K562 (cell line): Measurements from ENCODE around the gene GPR42. TPM values are rescaled to one million over a fixed set of nuclear protein-coding genes. Genes with fewer than 3 reads are reported as not detected.

Source experiments
- CREB1 ChIP-seq, 2 experiments: sonication (generic) in 1 of 2; formaldehyde crosslinking in 1 of 2; IDR thresholded peaks; 2 replicates each; pipeline versions ENCODE4 v1.6.1 to v1.8.0; 2012 to 2022; ENCODE audit warnings: inconsistent platforms in 1 of 2, mild to moderate bottlenecking in 1 of 2, missing genetic modification reagents in 1 of 2, moderate library complexity in 1 of 2
- FOSL1 ChIP-seq: fragments of 200-800 bp; sonication (Bioruptor generic); conservative IDR thresholded peaks from 2 replicates; pipeline ENCODE4 v1.6.1; 2016; ENCODE audit warnings: missing genetic modification characterization, missing compliant biosample characterization
- FOXK1 ChIP-seq: sonication (generic); formaldehyde crosslinking; IDR thresholded peaks from 2 replicates; pipeline ENCODE4 v1.8.0; 2022; ENCODE audit warnings: missing genetic modification reagents, mild to moderate bottlenecking, borderline replicate concordance
- NFYB ChIP-seq: IDR thresholded peaks from 2 replicates; pipeline ENCODE4 v1.6.1; 2011; ENCODE audit warnings: mild to moderate bottlenecking, moderate library complexity; ENCODE audit not compliant: insufficient read length; ENCODE audit errors: extremely low read depth
- PHB2 ChIP-seq: fragments of 450-650 bp; IDR thresholded peaks from 2 replicates; pipeline ENCODE4 v1.6.1; 2017; ENCODE audit warnings: low read depth
- TCF7 ChIP-seq: sonication (generic); IDR thresholded peaks from 2 replicates; pipeline ENCODE4 v1.6.1; 2016; ENCODE audit warnings: antibody characterized with exemption, borderline replicate concordance
- THAP12 ChIP-seq: fragments of 250-450 bp; sonication (Bioruptor Pico); IDR thresholded peaks from 2 replicates; pipeline ENCODE4 v1.9.0; 2021; ENCODE audit warnings: mild to moderate bottlenecking, inconsistent platforms
- ZNF347 ChIP-seq: fragments of 450-650 bp; formaldehyde crosslinking; IDR thresholded peaks from 2 replicates; pipeline ENCODE4 v1.4.0; 2020; ENCODE audit warnings: low read depth, mild to moderate bottlenecking, moderate library complexity
- ZNF57 ChIP-seq: fragments of 450-650 bp; formaldehyde crosslinking; IDR thresholded peaks from 2 replicates; pipeline ENCODE4 v1.4.0; 2020; ENCODE audit warnings: mild to moderate bottlenecking, moderate library complexity
- ZNF592 ChIP-seq: fragments of 450-650 bp; IDR thresholded peaks from 2 replicates; pipeline ENCODE4 v1.6.1; 2017; ENCODE audit warnings: antibody characterized with exemption, mild to moderate bottlenecking
- ZNF668 ChIP-seq: fragments of 250-450 bp; sonication (Bioruptor Pico); IDR thresholded peaks from 2 replicates; pipeline ENCODE4 v1.8.0; 2022; ENCODE audit warnings: mild to moderate bottlenecking, inconsistent platforms
- ZNF766 ChIP-seq: fragments of 200-800 bp; sonication (Bioruptor generic); conservative IDR thresholded peaks from 2 replicates; pipeline ENCODE4 v1.6.1; 2016; ENCODE audit warnings: missing genetic modification characterization, missing compliant biosample characterization
- polyA plus RNA-seq, 8 experiments: library from polyadenylated mRNA; depleted of rRNA in 4 of 8; stranded (reverse) in 5 of 8; unstranded in 3 of 8; fragments of >200 nt; fragmentation: Nextera tagmentation in 2 of 8; fragmentation: Illumina TruSeq in 1 of 8; extraction: Ambion mirVana in 2 of 8; extraction: Trizol in 1 of 8; gene quantifications; 2 replicates each; pipeline versions ENCODE4 v1.2.1 to v1.2.3, GENCODE V29; 2011 to 2014; ENCODE audit warnings: inconsistent platforms in 1 of 8, missing spikeins in 1 of 8
- total RNA-seq, 7 experiments: library from RNA; depleted of rRNA in 6 of 7; stranded (reverse); fragments of >200 nt in 6 of 7; fragmentation: Illumina TruSeq in 2 of 7; extraction: Trizol in 2 of 7; gene quantifications; 2 replicates each; pipeline versions ENCODE4 v1.2.1 to v1.2.3, GENCODE V29; 2011 to 2021; ENCODE audit warnings: low replicate concordance in 1 of 7

GPR42 gene
- total and polyA plus RNA-seq, 9 of the 15 experiments (the other 6 are each of a cell fraction or from before 2014, with no cell fraction given): not detected

GRCh38 chr19:35380450-35381124, 9.7 kb downstream of the GPR42 start (continued):
- no peak for TF ChIP-seq FOXK1
- peak; percentile 73 for TF ChIP-seq FOSL1 (tag)
- TF ChIP-seq THAP12 (CRISPR knock-in tag): no peak
- no peak for TF ChIP-seq ZNF347 (CRISPR knock-in tag)
- TF ChIP-seq TCF7: peak; percentile 86
- peak; percentile 83 for TF ChIP-seq PHB2
- peak; percentile 59 for TF ChIP-seq CREB1 (IDR thresholded peaks at IDR 0.05)
- peak; percentile 72; the same call in 1 of the 2 replicates for TF ChIP-seq CREB1 (CRISPR knock-in tag; IDR thresholded peaks at IDR 0.05)
- TF ChIP-seq ZNF668 (CRISPR knock-in tag): peak; percentile 45; the same call in 1 of the 2 replicates
- no peak for TF ChIP-seq ZNF57 (CRISPR knock-in tag)
- TF ChIP-seq NFYB: no peak
- TF ChIP-seq ZNF766: peak; percentile 87
- TF ChIP-seq ZNF592: peak; percentile 86
